HepG2 (cell line): ENCODE measurements around the gene FLT3LG. TPM values are rescaled to one million over a fixed set of nuclear protein-coding genes. Genes with fewer than 3 reads are reported as not detected.

ENCODE experiments used
- MYPOP ChIP-seq: sonication (generic); formaldehyde crosslinking; IDR thresholded peaks from 2 replicates; pipeline ENCODE4 v1.8.1; 2023; ENCODE audit warnings: mild to moderate bottlenecking, moderate library complexity, missing genetic modification reagents
- ZBTB40 ChIP-seq, 2 experiments: fragments of 450-650 bp in 1 of 2; sonication (generic) in 1 of 2; formaldehyde crosslinking in 1 of 2; IDR thresholded peaks; 2 replicates each; pipeline versions ENCODE4 v1.6.1 to v1.8.0; 2016 to 2022; ENCODE audit warnings: antibody characterized with exemption in 1 of 2, mild to moderate bottlenecking in 1 of 2, missing genetic modification reagents in 1 of 2
- ZNF367 ChIP-seq: sonication (generic); formaldehyde crosslinking; IDR thresholded peaks from 2 replicates; pipeline ENCODE4 v1.4.0; 2020; ENCODE audit warnings: missing genetic modification reagents, borderline replicate concordance
- ZSCAN9 ChIP-seq: IDR thresholded peaks from 2 replicates; pipeline ENCODE4 v1.6.1; 2016; ENCODE audit warnings: borderline replicate concordance
- ZUFSP ChIP-seq: sonication (generic); formaldehyde crosslinking; IDR thresholded peaks from 2 replicates; pipeline ENCODE4 v1.9.0; 2021; ENCODE audit warnings: missing genetic modification reagents, mild to moderate bottlenecking, borderline replicate concordance
- polyA plus RNA-seq, 8 experiments: library from polyadenylated mRNA; depleted of rRNA in 3 of 8; stranded (reverse) in 7 of 8; unstranded in 1 of 8; fragments of >200 nt; fragmentation: Illumina TruSeq in 4 of 8; extraction: Trizol in 4 of 8; gene quantifications; 2 replicates each; pipeline versions ENCODE4 v1.2.1 to v1.2.3, GENCODE V29; 2011 to 2016; ENCODE audit warnings: low read depth in 4 of 8, missing spikeins in 1 of 8, mixed read lengths in 1 of 8; ENCODE audit not compliant: insufficient read depth in 1 of 8
- total RNA-seq, 5 experiments: library from RNA; depleted of rRNA; stranded (reverse); fragments of >200 nt; fragmentation: Illumina TruSeq; extraction: Trizol; gene quantifications; 2 replicates each; pipeline ENCODE4 v1.2.3, GENCODE V29; 2016; ENCODE audit warnings: low read depth in 1 of 5

FLT3LG gene
- total and polyA plus RNA-seq, 2 of the 13 experiments (the other 11 are each of a cell fraction or from before 2014, with no cell fraction given) = 1.5 to 2.6 TPM

- peak; percentile 86 for TF ChIP-seq ZBTB40 (IDR thresholded peaks at IDR 0.05)
- TF ChIP-seq ZBTB40 (CRISPR knock-in tag; IDR thresholded peaks at IDR 0.05) = no peak; the same call in 1 of the 2 replicates
- TF ChIP-seq ZNF367 (CRISPR knock-in tag) = no peak
- TF ChIP-seq MYPOP = peak; percentile 43; the same call in 1 of the 2 replicates
- no peak for TF ChIP-seq ZUFSP
- 0 out of 2 replicates have a peak, but pooled peaks have one; percentile 20 for TF ChIP-seq ZSCAN9 (CRISPR knock-in tag)
These were observed 22.4 kb upstream of the FLT3LG start, which contains the start of gene PIH1D1 (continued) for GRCh38 chr19:49451430-49452181.
